ENCODE data around the gene TLR10.
"Not testable (repeated sequence)": the region's sequence is repeated elsewhere in the genome, so short reads cannot be mapped to it uniquely, and the experiment has no call there.

DNA sequence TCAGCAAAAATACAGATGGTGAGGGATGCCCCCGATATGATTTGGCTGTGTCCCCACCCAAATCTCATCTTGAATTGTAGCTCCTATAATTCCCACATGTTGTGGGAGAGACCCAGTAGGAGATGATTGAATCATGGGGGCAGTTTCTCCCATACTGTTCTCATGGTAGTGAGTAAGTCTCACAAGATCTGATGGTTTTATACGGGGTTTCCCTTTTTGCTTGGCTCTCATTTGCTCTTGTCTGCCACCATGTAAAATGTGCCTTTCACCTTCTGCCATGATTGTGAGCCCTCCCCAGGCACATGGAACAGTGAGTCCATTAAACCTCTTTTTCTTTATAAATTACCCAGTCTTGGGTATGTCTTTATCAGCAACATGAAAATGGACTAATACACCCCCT, 15.8 kb downstream of the TLR10 start:
- not testable (repeated sequence) for TF ChIP-seq POLR2A (IDR thresholded peaks at IDR 0.05; ENCODE audit: low read length); GATA1 (IDR thresholded peaks at IDR 0.05; ENCODE audit: low read depth, low read length)

Measured in erythroblast (primary cell).